ENCODE data around the gene CFAP45.

Gene CFAP45

DNA sequence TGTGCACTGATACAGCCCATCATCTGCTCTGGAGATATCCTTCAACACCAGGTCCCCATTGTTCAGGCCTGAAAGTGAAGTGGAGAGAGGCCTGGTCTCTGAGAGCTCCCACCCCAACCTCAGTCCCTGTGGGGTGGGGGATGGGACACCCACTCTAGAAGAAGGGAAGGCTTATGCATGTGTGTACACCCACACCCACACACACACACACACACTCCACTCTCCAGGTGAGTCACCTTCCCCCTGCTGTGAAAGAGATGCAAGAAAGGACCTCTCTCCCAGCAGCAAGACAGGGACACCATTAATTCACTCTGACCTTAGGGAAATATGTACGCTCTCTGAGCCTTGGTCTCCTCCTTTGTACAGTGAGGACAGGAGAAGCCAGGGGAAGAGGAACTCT is 43.4 kb downstream of the CFAP45 start:
- Histone ChIP-seq H3K9me3 (ENCODE audit: control insufficient read depth, insufficient read depth, low read length) (no peaks in the 10 kb centered on the region), H3K27ac (ENCODE audit: low read depth, low read length) (no peak overlapping the region), H3K4me1 (ENCODE audit: control insufficient read depth, low read length) (no peaks in the 10 kb centered on the region), H3F3A (ENCODE audit: control insufficient read depth, insufficient read depth) (no peaks in the 10 kb centered on the region), H3K27me3 (ENCODE audit: control insufficient read depth, low read length) (peaks cover 37% of the 10 kb centered on the region), H3K79me2 (ENCODE audit: control insufficient read depth, low read length) (no peaks in the 10 kb centered on the region), H4K20me1 (ENCODE audit: control insufficient read depth, insufficient read depth, low read depth, low read length) (no peaks in the 10 kb centered on the region), H3K4me2 (ENCODE audit: low read length) (no peak overlapping the region), H3K36me3 (ENCODE audit: control insufficient read depth, low read length) (no peaks in the 10 kb centered on the region), H3K9me2 (replicated peaks; ENCODE audit: control insufficient read depth, low read length) (no peaks in the 10 kb centered on the region), H3K4me3 (ENCODE audit: low read length) (no peak overlapping the region)
- no peak for TF ChIP-seq EZH2phosphoT487 (IDR thresholded peaks at IDR 0.05; ENCODE audit: borderline replicate concordance, low read length)
- TF ChIP-seq, protein P1, sequence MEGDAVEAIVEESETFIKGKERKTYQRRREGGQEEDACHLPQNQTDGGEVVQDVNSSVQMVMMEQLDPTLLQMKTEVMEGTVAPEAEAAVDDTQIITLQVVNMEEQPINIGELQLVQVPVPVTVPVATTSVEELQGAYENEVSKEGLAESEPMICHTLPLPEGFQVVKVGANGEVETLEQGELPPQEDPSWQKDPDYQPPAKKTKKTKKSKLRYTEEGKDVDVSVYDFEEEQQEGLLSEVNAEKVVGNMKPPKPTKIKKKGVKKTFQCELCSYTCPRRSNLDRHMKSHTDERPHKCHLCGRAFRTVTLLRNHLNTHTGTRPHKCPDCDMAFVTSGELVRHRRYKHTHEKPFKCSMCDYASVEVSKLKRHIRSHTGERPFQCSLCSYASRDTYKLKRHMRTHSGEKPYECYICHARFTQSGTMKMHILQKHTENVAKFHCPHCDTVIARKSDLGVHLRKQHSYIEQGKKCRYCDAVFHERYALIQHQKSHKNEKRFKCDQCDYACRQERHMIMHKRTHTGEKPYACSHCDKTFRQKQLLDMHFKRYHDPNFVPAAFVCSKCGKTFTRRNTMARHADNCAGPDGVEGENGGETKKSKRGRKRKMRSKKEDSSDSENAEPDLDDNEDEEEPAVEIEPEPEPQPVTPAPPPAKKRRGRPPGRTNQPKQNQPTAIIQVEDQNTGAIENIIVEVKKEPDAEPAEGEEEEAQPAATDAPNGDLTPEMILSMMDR (IDR thresholded peaks at IDR 0.05; ENCODE audit: low read depth, low read length, poor library complexity, severe bottlenecking), result no peak

DNA sequence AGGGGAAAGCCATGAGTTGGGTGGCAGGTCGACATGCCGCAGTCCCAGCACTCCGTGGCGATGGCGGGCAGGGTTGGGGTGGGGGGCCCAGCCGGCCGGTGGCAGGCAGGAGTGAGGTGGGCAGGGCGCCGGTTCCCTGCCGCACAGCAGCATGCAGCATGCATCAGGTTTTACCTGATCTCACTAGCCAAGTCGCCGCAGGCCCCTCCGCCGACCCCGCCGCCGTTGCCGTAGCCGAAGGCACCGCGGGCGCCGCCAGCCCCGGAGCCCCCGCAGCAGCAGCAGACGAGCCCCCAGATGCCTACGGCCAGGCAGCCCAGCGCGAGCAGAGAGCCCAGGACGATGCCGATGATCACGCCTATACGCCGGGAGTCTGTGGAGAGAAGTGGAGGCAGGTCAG is 44.3 kb downstream of the CFAP45 start:
- Histone ChIP-seq H4K20me1 (ENCODE audit: control insufficient read depth, insufficient read depth, low read depth, low read length) (no peaks in the 10 kb centered on the region), H3K4me2 (ENCODE audit: low read length) (no peak overlapping the region), H3K4me1 (ENCODE audit: control insufficient read depth, low read length) (no peaks in the 10 kb centered on the region), H3K9me2 (replicated peaks; ENCODE audit: control insufficient read depth, low read length) (no peaks in the 10 kb centered on the region), H3K4me3 (ENCODE audit: low read length) (no peak overlapping the region), H3K9me3 (ENCODE audit: control insufficient read depth, insufficient read depth, low read length) (no peaks in the 10 kb centered on the region), H3K27ac (ENCODE audit: low read depth, low read length) (no peak overlapping the region), H3K36me3 (ENCODE audit: control insufficient read depth, low read length) (no peaks in the 10 kb centered on the region), H3K79me2 (ENCODE audit: control insufficient read depth, low read length) (no peaks in the 10 kb centered on the region), H3K27me3 (ENCODE audit: control insufficient read depth, low read length) (peaks cover 36% of the 10 kb centered on the region), H3F3A (ENCODE audit: control insufficient read depth, insufficient read depth) (no peaks in the 10 kb centered on the region)
- TF ChIP-seq EZH2phosphoT487 (IDR thresholded peaks at IDR 0.05; ENCODE audit: borderline replicate concordance, low read length), result no peak
- TF ChIP-seq, protein P1 (IDR thresholded peaks at IDR 0.05; ENCODE audit: low read depth, low read length, poor library complexity, severe bottlenecking), result no peak

DNA sequence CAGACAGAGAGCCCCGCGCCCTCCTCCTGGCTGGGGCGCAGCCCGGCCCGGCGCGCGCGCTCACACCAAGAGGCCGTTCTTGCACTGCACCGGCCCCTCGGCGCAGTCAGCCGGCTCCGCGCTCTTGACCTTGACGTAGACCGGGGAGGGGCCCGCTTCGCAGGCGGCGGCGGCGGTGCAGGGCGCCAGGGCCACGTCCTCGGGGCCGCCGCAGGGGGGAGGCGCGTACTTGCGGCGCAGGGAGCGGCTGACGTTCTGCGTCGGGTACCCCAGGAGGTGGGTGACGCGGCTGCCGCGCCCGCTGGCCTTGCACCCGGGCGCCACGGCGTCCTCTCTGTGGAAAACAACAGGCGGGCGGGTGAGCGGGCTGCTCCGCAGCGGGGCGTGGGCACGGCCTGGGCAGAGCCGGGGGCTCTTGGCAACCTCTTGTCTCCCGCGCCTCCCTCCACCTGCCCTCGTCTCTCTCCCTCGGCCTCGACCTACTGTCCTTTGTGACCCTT is 45.2 kb downstream of the CFAP45 start:
- no peaks in the 10 kb centered on the region for H3F3A ChIP-seq (ENCODE audit: control insufficient read depth, insufficient read depth)
- no peak overlapping the region for H3K27ac ChIP-seq (ENCODE audit: low read depth, low read length)

More for the DNA sequence above, 45.2 kb downstream of the CFAP45 start:
- H3K36me3 ChIP-seq (ENCODE audit: control insufficient read depth, low read length), result no peaks in the 10 kb centered on the region
- no peaks in the 10 kb centered on the region for H3K4me1 ChIP-seq (ENCODE audit: control insufficient read depth, low read length)
- H3K9me3 ChIP-seq (ENCODE audit: control insufficient read depth, insufficient read depth, low read length), result no peaks in the 10 kb centered on the region
- no peak overlapping the region for H3K4me2 ChIP-seq (ENCODE audit: low read length)
- no peak overlapping the region for H3K4me3 ChIP-seq (ENCODE audit: low read length)
- H3K9me2 ChIP-seq (replicated peaks; ENCODE audit: control insufficient read depth, low read length), result no peaks in the 10 kb centered on the region
- H3K79me2 ChIP-seq (ENCODE audit: control insufficient read depth, low read length), result no peaks in the 10 kb centered on the region
- peak; percentile 32; the same call in 1 of the 2 replicates for TF ChIP-seq EZH2phosphoT487 (IDR thresholded peaks at IDR 0.05; ENCODE audit: borderline replicate concordance, low read length)
- TF ChIP-seq, protein P1 (IDR thresholded peaks at IDR 0.05; ENCODE audit: low read depth, low read length, poor library complexity, severe bottlenecking), result no peak
- H4K20me1 ChIP-seq (ENCODE audit: control insufficient read depth, insufficient read depth, low read depth, low read length), result no peaks in the 10 kb centered on the region
- peaks cover 39% of the 10 kb centered on the region for H3K27me3 ChIP-seq (ENCODE audit: control insufficient read depth, low read length)

All from DOHH2 (cell line).